Smooth muscle cell of the brain vasculature (primary cell): ENCODE results near the gene SPANXD.
"Not testable (repeated sequence)": the region's sequence is repeated elsewhere in the genome, so short reads cannot be mapped to it uniquely, and the experiment has no call there.

Source experiments
- DNase-seq: peaks from one replicate; pipeline ENCODE4 v3.0.0-alpha.2; 2012; ENCODE audit warnings: low read depth, low spot score

Gene SPANXD, protein sequence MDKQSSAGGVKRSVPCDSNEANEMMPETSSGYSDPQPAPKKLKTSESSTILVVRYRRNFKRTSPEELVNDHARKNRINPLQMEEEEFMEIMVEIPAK

DNA sequence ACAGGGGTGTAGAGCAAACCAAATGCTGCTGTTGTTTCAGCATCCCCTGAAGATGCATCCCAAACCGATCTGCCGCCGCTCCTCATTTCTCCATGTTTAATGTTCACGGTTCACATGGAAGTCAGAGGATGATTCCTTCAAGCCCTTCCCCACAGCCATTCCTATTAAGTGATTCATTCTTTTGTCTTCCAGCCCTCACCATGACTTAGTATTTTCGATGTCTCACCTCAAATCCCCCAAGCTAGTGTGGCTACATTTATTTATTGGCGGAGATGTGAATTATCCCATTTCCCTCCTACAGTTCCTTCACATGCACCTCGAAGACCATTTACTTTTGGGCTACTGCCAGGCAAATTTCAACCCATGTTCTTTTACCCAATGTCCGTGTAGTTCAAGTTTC lies at the start of gene SPANXD:
TSS of gene SPANXD (minus strand) at position 101 of the 400 bp plus-strand sequence. CDS start 334 bp downstream, outside the sequence.
- not testable (repeated sequence) for DNase-seq

DNA sequence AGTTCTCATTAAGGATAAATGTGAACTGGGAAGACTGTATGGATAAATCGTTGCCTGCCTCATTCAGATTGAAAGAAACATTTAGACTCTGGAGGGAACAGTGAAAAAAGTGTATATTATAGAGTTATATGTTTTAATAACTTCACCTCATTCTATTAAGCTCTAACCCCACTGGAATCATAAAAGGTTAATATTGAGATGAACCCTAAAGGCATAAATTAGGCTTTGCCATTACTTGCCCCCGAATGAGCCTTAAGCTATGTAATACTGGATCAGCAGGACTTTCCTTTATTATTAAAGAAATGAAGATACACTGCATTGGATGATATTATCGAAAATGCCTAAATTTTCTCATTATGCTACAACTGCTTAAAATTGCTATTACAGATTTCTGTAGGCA lies 44.1 kb upstream of the SPANXD start:
- DNase-seq, result no peak

DNA sequence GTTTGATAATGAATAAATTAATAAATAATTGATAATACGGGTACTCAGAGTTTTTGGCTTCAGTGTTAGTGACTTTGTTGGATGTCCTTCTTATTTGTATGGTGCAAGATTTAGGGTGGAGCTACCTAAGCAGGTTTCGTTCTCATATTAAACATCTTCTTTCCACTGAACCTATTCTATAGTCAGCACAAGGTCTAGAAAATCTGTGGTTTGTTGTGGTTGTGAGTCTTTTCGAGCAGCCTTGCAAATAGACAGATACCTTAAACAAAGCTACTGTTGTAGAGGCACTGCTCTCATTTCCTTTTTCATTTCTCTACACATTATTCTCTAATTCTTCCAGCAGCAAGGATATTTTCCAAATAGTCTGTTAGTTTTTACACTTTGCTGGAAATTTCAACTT lies 38.1 kb upstream of the SPANXD start:
- no peak for DNase-seq

DNA sequence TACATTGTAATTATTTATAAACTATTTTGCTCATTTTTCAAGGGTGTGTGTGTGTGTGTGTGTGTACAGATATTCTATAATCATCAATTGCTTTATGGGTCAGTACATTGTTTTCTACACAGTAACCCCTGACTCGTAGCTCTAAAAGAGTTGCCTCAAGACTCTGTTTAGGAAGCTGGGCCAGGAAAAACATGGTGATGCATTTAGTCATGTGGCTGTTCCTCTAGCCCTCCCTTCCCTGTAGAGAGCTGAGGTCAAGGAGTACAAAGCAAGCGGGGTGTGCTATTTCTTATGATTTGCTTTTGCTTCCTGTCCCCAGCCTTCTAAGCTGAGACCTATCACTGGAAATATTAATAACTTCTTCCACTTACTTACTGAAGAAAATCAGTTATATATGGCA lies 34.8 kb upstream of the SPANXD start:
- no peak for DNase-seq

DNA sequence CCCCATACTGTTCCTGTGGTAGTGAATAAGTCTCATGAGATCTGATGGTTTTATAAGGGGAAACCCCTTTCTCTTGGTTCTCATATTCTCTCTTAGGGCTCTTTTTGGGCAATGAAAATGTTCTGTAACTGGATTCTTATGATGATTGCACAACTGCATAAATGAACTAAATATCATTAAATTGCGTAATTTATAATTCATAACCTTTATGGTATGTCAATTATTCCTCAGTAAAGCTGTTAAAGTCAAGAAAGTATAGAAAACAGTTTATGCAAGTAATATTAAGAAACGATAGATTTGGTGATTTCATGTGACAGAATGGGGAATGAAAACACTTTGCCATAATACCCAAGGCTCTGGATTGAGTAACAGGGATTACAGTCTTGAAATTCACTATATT lies 33.5 kb upstream of the SPANXD start:
- no peak for DNase-seq

DNA sequence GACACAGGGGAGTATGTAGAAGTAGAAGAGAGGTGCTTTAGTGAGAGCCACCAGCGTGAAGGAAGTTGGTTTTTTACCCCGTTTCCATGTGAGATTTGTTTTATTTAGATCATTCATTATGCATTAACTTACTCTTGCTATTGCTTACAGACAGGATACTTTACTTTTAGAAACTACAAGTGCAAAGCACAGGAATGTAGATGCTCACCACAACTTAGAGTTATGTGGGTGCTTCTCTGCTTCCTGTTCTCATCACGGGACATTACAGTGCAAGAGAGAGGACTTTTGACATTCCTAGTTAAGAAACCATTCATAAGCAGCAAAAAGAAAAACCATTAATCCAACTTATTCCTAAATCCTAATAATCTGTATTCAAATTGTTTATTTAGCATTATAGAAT lies 25.6 kb upstream of the SPANXD start:
- no peak for DNase-seq

DNA sequence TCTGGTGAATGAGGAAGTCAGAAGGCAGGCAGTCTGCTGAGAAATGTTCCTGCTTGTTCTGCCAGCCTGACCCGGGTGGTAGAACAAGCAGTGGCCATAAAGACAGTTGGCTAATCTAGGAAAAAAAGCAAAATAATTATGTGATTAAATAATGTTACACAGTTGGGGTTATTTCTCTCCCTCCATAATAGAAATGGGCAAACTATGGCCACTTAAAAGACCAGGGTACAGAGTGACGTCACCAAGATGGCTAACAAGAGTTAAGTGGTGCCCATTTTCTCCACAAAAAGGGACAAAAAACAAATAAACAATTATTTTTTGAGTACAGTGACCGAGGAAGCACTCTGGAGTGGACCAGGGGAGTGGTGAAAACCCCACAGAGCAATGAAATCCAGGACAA lies 16.1 kb upstream of the SPANXD start:
- no peak for DNase-seq

DNA sequence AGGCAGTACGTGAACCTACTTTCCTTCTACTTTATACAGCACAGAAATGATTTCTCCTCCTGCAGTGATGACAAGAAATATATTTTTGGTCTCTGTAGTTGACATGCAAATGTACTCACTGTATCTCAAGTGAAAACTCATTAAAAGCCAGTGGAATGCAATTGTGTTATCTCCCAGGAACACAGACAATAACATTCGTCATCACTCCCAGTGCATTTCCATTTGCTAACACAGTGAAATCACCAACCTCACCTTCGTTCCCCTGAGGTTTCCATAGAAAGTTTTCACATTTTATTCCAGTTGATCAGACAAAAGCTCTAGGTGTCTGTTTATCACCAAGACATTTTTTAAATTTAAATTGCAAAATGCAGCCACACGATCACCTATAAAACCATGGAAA lies 2.5 kb upstream of the SPANXD start:
- DNase-seq, result no peak

DNA sequence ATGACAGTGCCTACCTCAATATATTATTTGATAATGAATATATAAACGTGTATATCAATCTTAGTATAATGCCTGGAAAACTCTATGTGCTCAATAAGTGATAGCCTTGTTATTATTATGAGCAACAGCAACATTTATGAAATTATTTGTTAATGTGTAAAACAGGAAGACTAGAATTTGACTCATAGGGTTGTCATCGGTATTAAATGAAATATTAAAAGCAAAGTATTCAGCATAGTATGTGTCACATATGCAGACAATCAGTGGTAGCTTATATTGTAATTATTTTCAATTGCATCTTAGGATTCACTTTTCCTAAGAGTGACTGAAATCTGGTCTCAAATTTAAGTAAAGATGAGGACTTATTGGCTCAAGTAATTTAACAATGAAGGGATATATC lies 24.6 kb downstream of the SPANXD start:
- no peak for DNase-seq

DNA sequence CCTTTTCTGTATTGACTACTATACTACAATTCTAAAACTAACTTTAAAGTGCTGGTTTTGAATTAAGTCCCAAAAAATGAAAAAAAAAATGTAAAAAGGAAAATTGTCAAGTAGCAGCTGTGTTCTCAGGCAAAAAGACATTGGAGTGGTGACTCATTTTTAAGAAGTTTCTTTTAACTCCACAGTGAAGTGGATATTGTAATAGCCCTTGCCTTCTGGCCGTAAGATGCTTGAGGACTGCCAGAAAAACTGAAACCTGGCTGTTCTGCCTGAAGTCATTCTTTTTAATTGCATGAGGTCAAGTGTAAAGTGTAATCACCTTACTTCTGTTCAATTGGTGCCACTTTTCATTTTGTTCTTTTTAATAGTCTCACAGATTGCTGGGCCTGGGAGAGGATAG lies 28.9 kb downstream of the SPANXD start:
- no peak for DNase-seq

DNA sequence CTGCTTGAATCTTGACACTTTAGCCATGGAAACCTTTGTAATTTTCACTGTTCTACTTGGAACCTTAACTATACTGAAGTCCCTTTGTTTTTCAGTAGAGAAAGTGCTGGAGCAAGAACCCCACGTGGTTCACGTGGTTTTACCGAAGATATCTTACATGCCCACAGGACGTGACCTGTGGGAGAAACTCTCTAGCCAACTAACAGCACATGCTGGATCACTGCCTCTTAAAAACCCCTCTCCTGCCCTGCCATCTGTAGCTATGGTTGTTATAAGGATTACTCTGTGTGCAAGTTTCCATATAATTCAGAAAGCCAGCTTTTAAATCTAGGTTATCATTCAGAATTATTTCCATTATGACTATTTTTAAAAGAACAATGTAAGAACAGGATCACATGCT lies 30.2 kb downstream of the SPANXD start:
- DNase-seq, result no peak

DNA sequence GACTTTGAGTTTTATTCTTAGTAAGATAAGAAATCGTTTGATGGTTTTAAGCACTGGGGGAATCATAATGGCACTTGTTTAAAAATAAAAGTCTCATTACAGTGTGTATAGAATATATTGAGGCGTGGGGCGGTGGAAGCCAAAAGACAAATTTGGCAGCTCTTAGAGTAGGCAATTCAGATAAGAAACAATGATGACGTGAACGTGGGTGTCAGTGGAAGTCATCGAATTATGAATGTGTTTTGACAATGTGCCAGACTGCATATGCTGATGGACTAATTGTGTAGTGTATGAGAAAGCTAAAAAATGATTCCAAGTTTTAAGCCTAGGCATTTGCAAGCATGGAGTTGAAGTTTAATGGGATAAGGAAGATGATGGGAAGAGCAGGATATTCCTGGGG lies 35.8 kb downstream of the SPANXD start:
- no peak for DNase-seq

DNA sequence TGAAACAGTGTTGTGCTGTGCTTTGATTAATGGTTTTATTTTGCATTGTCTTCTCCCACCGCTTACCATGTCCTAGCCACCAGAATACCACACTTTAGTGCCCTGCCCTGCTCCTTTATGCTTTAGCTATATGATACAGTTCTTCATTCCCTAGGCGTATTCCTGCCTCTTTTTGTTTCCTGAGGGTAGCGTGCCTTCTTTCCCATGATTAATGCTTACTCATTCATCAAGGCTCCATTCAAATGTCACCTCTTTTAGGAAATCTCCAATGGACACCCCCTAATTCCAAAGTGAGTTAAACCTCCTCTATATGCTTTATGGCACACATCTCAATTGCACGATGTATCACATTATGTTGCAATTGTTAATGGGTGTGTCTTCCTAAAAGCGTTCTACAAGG lies 46.3 kb downstream of the SPANXD start:
- no peak for DNase-seq
